HepG2 (cell line): ENCODE results near the gene SPTBN2. TPM values are rescaled to one million over a fixed set of nuclear protein-coding genes. Genes with fewer than 3 reads are reported as not detected.

Experiments
- ATAD3A ChIP-seq: sonication (generic); formaldehyde crosslinking; IDR thresholded peaks from 2 replicates; pipeline ENCODE4 v1.4.0; 2020; ENCODE audit warnings: missing genetic modification reagents
- FLYWCH1 ChIP-seq: sonication (generic); formaldehyde crosslinking; IDR thresholded peaks from 2 replicates; pipeline ENCODE4 v1.8.1; 2023; ENCODE audit warnings: mild to moderate bottlenecking, missing genetic modification reagents
- FOXO1 ChIP-seq: sonication (generic); formaldehyde crosslinking; IDR thresholded peaks from 2 replicates; pipeline ENCODE4 v1.4.0; 2020; ENCODE audit warnings: missing genetic modification reagents
- HMG20B ChIP-seq: conservative IDR thresholded peaks from 2 replicates; pipeline ENCODE4 v1.6.1; 2016; ENCODE audit warnings: missing genetic modification reagents, missing compliant biosample characterization
- HOXA9 ChIP-seq: sonication (generic); formaldehyde crosslinking; IDR thresholded peaks from 2 replicates; pipeline ENCODE4 v1.8.1; 2022; ENCODE audit warnings: missing genetic modification reagents, mild to moderate bottlenecking, moderate library complexity, borderline replicate concordance
- KAT2B ChIP-seq: fragments of 150-350 bp; IDR thresholded peaks from 2 replicates; pipeline ENCODE4 v1.6.1; 2014; ENCODE audit warnings: low read depth, low read length, borderline replicate concordance
- KDM2A ChIP-seq: sonication (generic); formaldehyde crosslinking; IDR thresholded peaks from 2 replicates; pipeline ENCODE4 v1.4.0; 2020; ENCODE audit warnings: low read depth, missing genetic modification reagents, borderline replicate concordance
- NCOA5 ChIP-seq: sonication (generic); formaldehyde crosslinking; IDR thresholded peaks from 2 replicates; pipeline ENCODE4 v1.4.0; 2020; ENCODE audit warnings: missing genetic modification reagents
- ONECUT2 ChIP-seq: sonication (generic); formaldehyde crosslinking; IDR thresholded peaks from 2 replicates; pipeline ENCODE4 v1.4.0; 2020; ENCODE audit warnings: missing genetic modification reagents
- PCBP2 ChIP-seq: fragments of 200-400 bp; formaldehyde crosslinking; optimal IDR thresholded peaks from 2 replicates; pipeline ENCODE3; 2018; ENCODE audit warnings: low read length, low read depth; ENCODE audit not compliant: poor library complexity, severe bottlenecking
- REPIN1 ChIP-seq: sonication (generic); formaldehyde crosslinking; IDR thresholded peaks from 2 replicates; pipeline ENCODE4 v1.8.0; 2022; ENCODE audit warnings: missing genetic modification reagents, low read depth, mild to moderate bottlenecking, borderline replicate concordance
- REXO4 ChIP-seq: sonication (generic); formaldehyde crosslinking; IDR thresholded peaks from 2 replicates; pipeline ENCODE4 v1.8.0; 2022; ENCODE audit warnings: missing genetic modification reagents, mild to moderate bottlenecking, borderline replicate concordance
- SETDB1 ChIP-seq: sonication (generic); formaldehyde crosslinking; IDR thresholded peaks from 2 replicates; pipeline ENCODE4 v1.5.1; 2020; ENCODE audit warnings: missing genetic modification reagents, mild to moderate bottlenecking, borderline replicate concordance
- STAT5B ChIP-seq: sonication (generic); formaldehyde crosslinking; IDR thresholded peaks from 2 replicates; pipeline ENCODE4 v1.4.0; 2020; ENCODE audit warnings: missing genetic modification reagents
- TMF1 ChIP-seq: sonication (generic); formaldehyde crosslinking; IDR thresholded peaks from 2 replicates; pipeline ENCODE4 v1.8.1; 2022; ENCODE audit warnings: low read depth, missing genetic modification reagents
- U2AF1 ChIP-seq: fragments of 200-400 bp; formaldehyde crosslinking; optimal IDR thresholded peaks from 2 replicates; pipeline ENCODE3; 2017; ENCODE audit warnings: mild to moderate bottlenecking, low read depth, low read length
- ZBTB21 ChIP-seq: sonication (generic); formaldehyde crosslinking; IDR thresholded peaks from 2 replicates; pipeline ENCODE4 v1.4.0; 2020; ENCODE audit warnings: missing genetic modification reagents
- ZNF317 ChIP-seq: sonication (generic); formaldehyde crosslinking; IDR thresholded peaks from 2 replicates; pipeline ENCODE4 v1.5.0; 2020; ENCODE audit warnings: mild to moderate bottlenecking, missing genetic modification reagents
- ZNF451 ChIP-seq: sonication (generic); formaldehyde crosslinking; IDR thresholded peaks from 2 replicates; pipeline ENCODE4 v1.5.0; 2020; ENCODE audit warnings: mild to moderate bottlenecking, missing genetic modification reagents
- ZNF550 ChIP-seq: sonication (generic); formaldehyde crosslinking; IDR thresholded peaks from 2 replicates; pipeline ENCODE4 v1.4.0; 2020; ENCODE audit warnings: mild to moderate bottlenecking, missing genetic modification reagents, borderline replicate concordance
- ZNF670 ChIP-seq: sonication (generic); formaldehyde crosslinking; IDR thresholded peaks from 2 replicates; pipeline ENCODE4 v1.8.0; 2022; ENCODE audit warnings: mild to moderate bottlenecking, missing genetic modification reagents, borderline replicate concordance
- ZNF749 ChIP-seq: sonication (generic); formaldehyde crosslinking; IDR thresholded peaks from 2 replicates; pipeline ENCODE4 v1.8.0; 2022; ENCODE audit warnings: mild to moderate bottlenecking, missing genetic modification reagents, moderate library complexity, borderline replicate concordance
- polyA plus RNA-seq, 8 experiments: library from polyadenylated mRNA; depleted of rRNA in 3 of 8; stranded (reverse) in 7 of 8; unstranded in 1 of 8; fragments of >200 nt; fragmentation: Illumina TruSeq in 4 of 8; extraction: Trizol in 4 of 8; gene quantifications; 2 replicates each; pipeline versions ENCODE4 v1.2.1 to v1.2.3, GENCODE V29; 2011 to 2016; ENCODE audit warnings: low read depth in 4 of 8, missing spikeins in 1 of 8, mixed read lengths in 1 of 8; ENCODE audit not compliant: insufficient read depth in 1 of 8
- total RNA-seq, 5 experiments: library from RNA; depleted of rRNA; stranded (reverse); fragments of >200 nt; fragmentation: Illumina TruSeq; extraction: Trizol; gene quantifications; 2 replicates each; pipeline ENCODE4 v1.2.3, GENCODE V29; 2016; ENCODE audit warnings: low read depth in 1 of 5
- TF ChIP-seq, protein P1 (sequence below), 2 experiments: IDR thresholded peaks; 2 replicates each; pipeline ENCODE4 v1.6.1; 2011 to 2012; ENCODE audit warnings: low read length in 2 of 2, borderline replicate concordance in 1 of 2, low read depth in 1 of 2, mild to moderate bottlenecking in 1 of 2, moderate library complexity in 1 of 2
- TF ChIP-seq, protein P2 (sequence below): sonication (generic); formaldehyde crosslinking; IDR thresholded peaks from 2 replicates; pipeline ENCODE4 v1.4.0; 2020; ENCODE audit warnings: missing genetic modification reagents, low read depth, mild to moderate bottlenecking, borderline replicate concordance

SPTBN2 gene
- total and polyA plus RNA-seq, 2 of the 13 experiments (the other 11 are each of a cell fraction or from before 2014, with no cell fraction given), result 0.65 to 4.0 TPM

DNA sequence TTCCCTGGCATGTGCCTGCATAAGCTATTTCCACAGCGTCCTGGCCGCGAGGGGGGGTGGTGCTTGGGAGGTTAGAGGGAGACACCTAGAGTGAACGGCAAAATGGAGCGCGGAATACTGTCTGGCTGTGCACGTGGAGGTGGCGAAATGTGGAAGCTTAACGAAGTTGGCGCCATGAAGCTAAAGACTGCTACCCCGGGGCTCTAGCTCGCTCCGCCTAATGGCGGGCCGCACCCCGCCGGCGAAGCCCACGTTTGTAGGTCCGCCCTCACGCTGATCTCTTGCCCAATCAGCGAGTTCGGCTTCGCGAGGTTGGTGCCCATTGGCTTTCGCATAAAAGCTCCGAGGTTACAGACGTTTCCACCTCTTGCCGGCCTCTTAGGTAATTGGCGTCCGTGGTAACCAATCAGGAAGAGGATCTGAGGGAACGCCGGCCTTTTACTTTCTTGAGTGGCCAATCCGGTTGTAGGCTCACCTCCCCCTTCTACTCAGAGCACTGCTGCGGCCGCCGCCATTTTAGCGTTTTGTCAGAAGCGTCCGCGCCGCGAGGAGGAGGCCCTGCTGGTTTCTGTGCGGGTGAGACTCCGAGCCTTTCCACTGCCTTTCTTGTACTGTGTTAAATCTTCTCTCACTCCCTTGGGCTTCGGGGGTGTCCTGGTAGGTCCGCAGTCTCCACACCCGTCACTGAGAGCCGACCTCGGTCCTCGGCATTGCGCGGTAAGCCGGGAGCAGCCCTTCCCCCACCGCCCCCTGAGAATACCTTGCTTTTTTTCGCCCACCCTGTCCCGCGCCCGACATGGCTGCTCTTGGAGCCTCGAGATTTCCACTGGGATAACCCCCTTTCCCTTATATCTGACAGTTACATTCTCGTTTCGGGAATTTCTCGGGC lies 90.6 kb downstream of the SPTBN2 start, which contains the start of gene RBM4 (continued):
- peak; percentile 64 for TF ChIP-seq U2AF1
- no peak for TF ChIP-seq ZNF550 (CRISPR knock-in tag)
- TF ChIP-seq, protein P1, sequence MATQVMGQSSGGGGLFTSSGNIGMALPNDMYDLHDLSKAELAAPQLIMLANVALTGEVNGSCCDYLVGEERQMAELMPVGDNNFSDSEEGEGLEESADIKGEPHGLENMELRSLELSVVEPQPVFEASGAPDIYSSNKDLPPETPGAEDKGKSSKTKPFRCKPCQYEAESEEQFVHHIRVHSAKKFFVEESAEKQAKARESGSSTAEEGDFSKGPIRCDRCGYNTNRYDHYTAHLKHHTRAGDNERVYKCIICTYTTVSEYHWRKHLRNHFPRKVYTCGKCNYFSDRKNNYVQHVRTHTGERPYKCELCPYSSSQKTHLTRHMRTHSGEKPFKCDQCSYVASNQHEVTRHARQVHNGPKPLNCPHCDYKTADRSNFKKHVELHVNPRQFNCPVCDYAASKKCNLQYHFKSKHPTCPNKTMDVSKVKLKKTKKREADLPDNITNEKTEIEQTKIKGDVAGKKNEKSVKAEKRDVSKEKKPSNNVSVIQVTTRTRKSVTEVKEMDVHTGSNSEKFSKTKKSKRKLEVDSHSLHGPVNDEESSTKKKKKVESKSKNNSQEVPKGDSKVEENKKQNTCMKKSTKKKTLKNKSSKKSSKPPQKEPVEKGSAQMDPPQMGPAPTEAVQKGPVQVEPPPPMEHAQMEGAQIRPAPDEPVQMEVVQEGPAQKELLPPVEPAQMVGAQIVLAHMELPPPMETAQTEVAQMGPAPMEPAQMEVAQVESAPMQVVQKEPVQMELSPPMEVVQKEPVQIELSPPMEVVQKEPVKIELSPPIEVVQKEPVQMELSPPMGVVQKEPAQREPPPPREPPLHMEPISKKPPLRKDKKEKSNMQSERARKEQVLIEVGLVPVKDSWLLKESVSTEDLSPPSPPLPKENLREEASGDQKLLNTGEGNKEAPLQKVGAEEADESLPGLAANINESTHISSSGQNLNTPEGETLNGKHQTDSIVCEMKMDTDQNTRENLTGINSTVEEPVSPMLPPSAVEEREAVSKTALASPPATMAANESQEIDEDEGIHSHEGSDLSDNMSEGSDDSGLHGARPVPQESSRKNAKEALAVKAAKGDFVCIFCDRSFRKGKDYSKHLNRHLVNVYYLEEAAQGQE (IDR thresholded peaks at IDR 0.05; ENCODE audit: borderline replicate concordance in 1 of 2, low read depth in 1 of 2, low read length in 2 of 2), result 0 out of 4 replicates have a peak, but pooled peaks of 1 of the 2 experiments have one; percentile 46
- no peak for TF ChIP-seq SETDB1 (CRISPR knock-in tag)
- TF ChIP-seq NCOA5 (CRISPR knock-in tag), result no peak
- no peak for TF ChIP-seq ZNF670 (CRISPR knock-in tag)
- TF ChIP-seq FLYWCH1 (CRISPR knock-in tag), result no peak
- peak; percentile 38; the same call in 1 of the 2 replicates for TF ChIP-seq REPIN1 (CRISPR knock-in tag)
- no peak for TF ChIP-seq ZNF451 (CRISPR knock-in tag)
- TF ChIP-seq ZBTB21 (CRISPR knock-in tag), result no peak
- TF ChIP-seq REXO4 (CRISPR knock-in tag), result 0 out of 2 replicates have a peak, but pooled peaks have one; percentile 59
- TF ChIP-seq PCBP2, result no peak
- 0 out of 2 replicates have a peak, but pooled peaks have one; percentile 26 for TF ChIP-seq TMF1 (CRISPR knock-in tag)
- no peak for TF ChIP-seq ONECUT2
- TF ChIP-seq ZNF317 (CRISPR knock-in tag), result peak; percentile 52; the same call in 1 of the 2 replicates
- TF ChIP-seq KAT2B, result no peak
- no peak; the same call in 1 of the 2 replicates for TF ChIP-seq FOXO1 (CRISPR knock-in tag)
- TF ChIP-seq KDM2A, result peak; percentile 100
- TF ChIP-seq ZNF749 (CRISPR knock-in tag), result no peak
- TF ChIP-seq HOXA9 (CRISPR knock-in tag), result no peak
- no peak for TF ChIP-seq STAT5B (CRISPR knock-in tag)
- TF ChIP-seq, protein P2, sequence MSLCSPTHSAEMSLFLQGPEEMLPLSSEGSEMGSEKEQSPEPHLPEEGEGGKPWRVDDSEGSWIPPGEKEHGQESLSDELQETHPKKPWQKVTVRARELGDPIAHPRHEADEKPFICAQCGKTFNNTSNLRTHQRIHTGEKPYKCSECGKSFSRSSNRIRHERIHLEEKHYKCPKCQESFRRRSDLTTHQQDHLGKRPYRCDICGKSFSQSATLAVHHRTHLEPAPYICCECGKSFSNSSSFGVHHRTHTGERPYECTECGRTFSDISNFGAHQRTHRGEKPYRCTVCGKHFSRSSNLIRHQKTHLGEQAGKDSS (CRISPR knock-in tag), result no peak
- no peak for TF ChIP-seq ATAD3A (CRISPR knock-in tag)
- TF ChIP-seq HMG20B (CRISPR knock-in tag), result no peak
